Lower lobe of right lung (tissue), 2 donors: ENCODE measurements around the gene PLPP7. TPM values are rescaled to one million over a fixed set of nuclear protein-coding genes. Genes with fewer than 3 reads are reported as not detected.

ENCODE experiments used
- ATAC-seq, 2 donors: fragments of 200-7000 bp; cut with Tn5 transposase; one replicate each; pipeline ENCODE4 v1.9.1; 2020 to 2022; ENCODE audit warnings: mild to moderate bottlenecking in 2 of 2, moderate library complexity in 2 of 2
- DNase-seq: peaks from one replicate; pipeline ENCODE4 v3.0.0-alpha.2; 2020
- H3K27ac ChIP-seq: fragments of 200-600 bp; one replicate; pipeline ENCODE4 v1.8.0; 2022
- H3K27me3 ChIP-seq: fragments of 200-600 bp; one replicate; pipeline ENCODE4 v1.8.0; 2022; ENCODE audit warnings: low read depth
- H3K36me3 ChIP-seq: fragments of 200-600 bp; one replicate; pipeline ENCODE4 v1.8.0; 2022; ENCODE audit warnings: mild to moderate bottlenecking
- H3K4me1 ChIP-seq: fragments of 200-600 bp; one replicate; pipeline ENCODE4 v1.8.0; 2022
- H3K4me3 ChIP-seq: fragments of 200-600 bp; one replicate; pipeline ENCODE4 v1.8.0; 2022; ENCODE audit warnings: mild to moderate bottlenecking
- H3K9me3 ChIP-seq: fragments of 200-600 bp; one replicate; pipeline ENCODE4 v1.8.0; 2022
- CTCF ChIP-seq: fragments of 200-600 bp; IDR thresholded peaks from one replicate; pipeline ENCODE4 v1.8.0; 2022; ENCODE audit warnings: antibody characterized with exemption, mild to moderate bottlenecking
- intact Hi-C: fragments of 100-400 bp; cut with DNase I; formaldehyde crosslinking; loops from one replicate; pipeline ENCODE4 v1.11.0; 2022
- total RNA-seq: library from RNA; stranded (reverse); fragmentation: NEBNext Ultra II Directional; extraction: Animal tissue kit (Norgen Biotek cat#: 25700); gene quantifications from one replicate; pipeline ENCODE4 v1.2.1, GENCODE V29; 2021
- donor health status: DM: no; HTN: yes; CAD: no; lungs with severe emphysema.

The PLPP7 gene
- total RNA-seq, 1 donor from 2014 or later = 1.7 TPM

GRCh38 chr9:131279196-131279862 is 10.2 kb upstream of the PLPP7 start:
- Histone ChIP-seq H3K27me3 (peaks cover 28% of the 10 kb centered on the region), H3K4me1 (peaks cover 17% of the 10 kb centered on the region), H3K4me3 (no peak overlapping the region), H3K9me3 (no peaks in the 10 kb centered on the region), H3K36me3 (no peaks in the 10 kb centered on the region), H3K27ac (no peak overlapping the region)
- DNase-seq = no peak
- no peak for TF ChIP-seq CTCF
- no peak for ATAC-seq
- intact Hi-C loops = no loop called here

GRCh38 chr9:131279863-131280570 is 9.5 kb upstream of the PLPP7 start:
- Histone ChIP-seq H3K27ac (no peak overlapping the region), H3K4me3 (no peak overlapping the region), H3K27me3 (peaks cover 28% of the 10 kb centered on the region), H3K9me3 (no peaks in the 10 kb centered on the region), H3K4me1 (peaks cover 17% of the 10 kb centered on the region), H3K36me3 (no peaks in the 10 kb centered on the region)
- TF ChIP-seq CTCF = no peak
- ATAC-seq (no peak), DNase-seq (no peak)
- intact Hi-C loops = no loop called here

GRCh38 chr9:131280660-131281059 is 8.9 kb upstream of the PLPP7 start:
- ATAC-seq = no peak
- no peak for DNase-seq
- Histone ChIP-seq H3K27ac (no peak overlapping the region), H3K9me3 (no peaks in the 10 kb centered on the region), H3K4me1 (peaks cover 17% of the 10 kb centered on the region), H3K4me3 (no peak overlapping the region), H3K36me3 (no peaks in the 10 kb centered on the region), H3K27me3 (peaks cover 28% of the 10 kb centered on the region)
- no peak for TF ChIP-seq CTCF
- intact Hi-C loops = no loop called here

- intact Hi-C loops = no loop called here
- H3K27me3 ChIP-seq = peaks cover 26% of the 10 kb centered on the region
- H3K4me1 ChIP-seq = peaks cover 17% of the 10 kb centered on the region
- DNase-seq (no peak), ATAC-seq (no peak)
- no peak overlapping the region for H3K27ac ChIP-seq
- no peaks in the 10 kb centered on the region for H3K36me3 ChIP-seq
- no peak overlapping the region for H3K4me3 ChIP-seq
- H3K9me3 ChIP-seq = no peaks in the 10 kb centered on the region
- no peak for TF ChIP-seq CTCF
Measured at GRCh38 chr9:131281119-131281965, 8.2 kb upstream of the PLPP7 start.

- Histone ChIP-seq H3K27ac (no peak overlapping the region), H3K27me3 (peaks cover 25% of the 10 kb centered on the region), H3K36me3 (no peaks in the 10 kb centered on the region), H3K4me3 (no peak overlapping the region), H3K9me3 (no peaks in the 10 kb centered on the region), H3K4me1 (peaks cover 17% of the 10 kb centered on the region)
- no peak for TF ChIP-seq CTCF
- no peak for ATAC-seq
- intact Hi-C loops = no loop called here
- DNase-seq = no peak
Measured at GRCh38 chr9:131282175-131282574, 7.3 kb upstream of the PLPP7 start.
